Glutamatergic neuron (in vitro differentiated cells): ENCODE data around the gene HPS1. TPM values are rescaled to one million over a fixed set of nuclear protein-coding genes. Genes with fewer than 3 reads are reported as not detected.

Experiments
- DNase-seq: peaks from one replicate; pipeline ENCODE4 v3.0.0; 2022
- H3K27ac Mint-ChIP-seq: one replicate; pipeline ENCODE4 v1.8.0; 2020; ENCODE audit warnings: mild to moderate bottlenecking, mixed read lengths, inconsistent platforms; ENCODE audit not compliant: unreplicated experiment
- H3K27me3 Mint-ChIP-seq: one replicate; pipeline ENCODE4 v1.8.0; 2020; ENCODE audit warnings: mild to moderate bottlenecking, moderate library complexity, mixed read lengths, inconsistent platforms; ENCODE audit not compliant: unreplicated experiment
- H3K36me3 Mint-ChIP-seq: one replicate; pipeline ENCODE4 v1.8.0; 2020; ENCODE audit warnings: mild to moderate bottlenecking, mixed read lengths, inconsistent platforms; ENCODE audit not compliant: unreplicated experiment
- H3K4me1 Mint-ChIP-seq: one replicate; pipeline ENCODE4 v1.8.0; 2020; ENCODE audit warnings: mild to moderate bottlenecking, low read depth, mixed read lengths, inconsistent platforms; ENCODE audit not compliant: unreplicated experiment
- H3K4me3 Mint-ChIP-seq: one replicate; pipeline ENCODE4 v1.8.0; 2020; ENCODE audit warnings: mild to moderate bottlenecking, mixed read lengths, inconsistent platforms; ENCODE audit not compliant: unreplicated experiment
- H3K9me3 Mint-ChIP-seq: one replicate; pipeline ENCODE4 v1.8.0; 2020; ENCODE audit warnings: mild to moderate bottlenecking, moderate library complexity, mixed read lengths, inconsistent platforms; ENCODE audit not compliant: unreplicated experiment
- CTCF ChIP-seq: fragments of 200-600 bp; sonication (generic); IDR thresholded peaks from one replicate; pipeline ENCODE4 v1.5.0; 2021; ENCODE audit not compliant: partially characterized antibody, unreplicated experiment
- total RNA-seq: library from RNA; stranded (reverse); fragmentation: NEBNext Ultra II Directional; extraction: Animal tissue kit (Norgen Biotek cat#: 25700); gene quantifications from one replicate; pipeline ENCODE4 v1.2.1, GENCODE V29; 2021; ENCODE audit not compliant: unreplicated experiment

HPS1 gene
- total RNA-seq, 1 donor from 2014 or later, result 34.4 TPM

DNA sequence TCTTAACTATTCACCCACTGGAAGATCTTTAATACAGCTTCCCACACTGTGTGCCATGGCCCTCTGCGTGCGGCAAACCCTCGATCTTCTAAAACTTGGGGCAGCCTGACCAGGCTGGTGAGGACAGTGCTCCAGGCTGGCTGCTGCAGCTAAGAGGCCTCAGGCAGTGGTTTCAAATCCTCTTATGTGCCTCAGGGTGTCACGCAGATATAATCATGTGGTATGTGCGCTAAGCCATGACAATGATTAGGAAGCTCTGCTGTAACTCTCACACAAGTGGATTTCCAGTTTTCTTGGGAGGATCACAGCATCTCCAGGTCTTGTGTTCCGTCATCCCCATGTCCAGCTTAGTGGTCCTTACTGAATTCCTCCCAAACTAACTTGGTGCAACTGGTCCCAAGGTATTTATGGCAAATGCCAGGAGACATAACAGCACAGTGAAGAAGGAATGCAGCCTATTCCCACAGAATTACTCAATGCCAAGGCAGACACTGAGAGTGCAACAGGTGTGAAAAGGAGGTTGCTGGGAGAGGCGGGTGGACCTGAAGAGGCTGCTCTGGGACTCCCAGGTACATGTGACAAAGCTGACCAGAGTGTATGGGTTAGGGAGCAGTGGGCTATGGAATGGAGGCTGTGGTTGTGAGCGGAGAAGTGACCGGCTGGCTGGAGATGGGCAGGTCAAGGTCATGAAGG, 2.3 kb downstream of the HPS1 start:
- peaks cover 2% of the 10 kb centered on the region for H3K9me3 Mint-ChIP-seq
- TF ChIP-seq CTCF, result no peak
- H3K4me1 Mint-ChIP-seq, result peaks cover 11% of the 10 kb centered on the region
- H3K27ac Mint-ChIP-seq, result peak overlapping the region; percentile 3
- DNase-seq, result no peak
- H3K27me3 Mint-ChIP-seq, result no peaks in the 10 kb centered on the region
- H3K4me3 Mint-ChIP-seq, result no peak overlapping the region
- peaks cover 7% of the 10 kb centered on the region for H3K36me3 Mint-ChIP-seq

- H3K36me3 Mint-ChIP-seq, result peaks cover 21% of the 10 kb centered on the region
- no peaks in the 10 kb centered on the region for H3K4me1 Mint-ChIP-seq
- no peak for TF ChIP-seq CTCF
- no peaks in the 10 kb centered on the region for H3K27me3 Mint-ChIP-seq
- no peak for DNase-seq
- no peak overlapping the region for H3K4me3 Mint-ChIP-seq
- peaks cover 2% of the 10 kb centered on the region for H3K9me3 Mint-ChIP-seq
- no peak overlapping the region for H3K27ac Mint-ChIP-seq
These were observed 8.0 kb downstream of the HPS1 start for GRCh38 chr10:98438715-98439114.

GRCh38 chr10:98436704-98437103, 10.0 kb downstream of the HPS1 start:
- DNase-seq, result no peak
- no peaks in the 10 kb centered on the region for H3K4me1 Mint-ChIP-seq
- no peak overlapping the region for H3K4me3 Mint-ChIP-seq
- H3K36me3 Mint-ChIP-seq, result peaks cover 33% of the 10 kb centered on the region
- no peak for TF ChIP-seq CTCF
- H3K27ac Mint-ChIP-seq, result no peak overlapping the region
- no peaks in the 10 kb centered on the region for H3K27me3 Mint-ChIP-seq
- peaks cover 2% of the 10 kb centered on the region for H3K9me3 Mint-ChIP-seq

DNA sequence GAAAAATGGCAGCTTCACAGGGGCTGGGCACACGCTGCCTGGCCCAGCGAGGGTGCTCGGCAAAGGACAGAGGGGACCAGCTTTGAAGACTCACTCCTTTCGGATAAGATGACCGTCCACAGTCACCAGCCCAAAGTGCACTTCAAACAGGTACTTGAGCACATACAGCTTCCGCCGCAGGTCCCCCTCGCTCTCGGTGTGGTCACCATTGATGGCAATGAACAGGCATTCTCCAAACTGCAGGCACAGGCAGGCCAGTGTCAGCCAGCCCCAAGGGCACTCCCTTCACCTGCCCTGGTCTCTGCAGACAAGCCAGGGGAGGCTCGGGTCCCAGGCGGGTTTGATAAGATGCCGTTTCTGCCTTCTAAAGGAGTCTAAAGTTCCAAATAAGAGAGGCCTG, 11.6 kb downstream of the HPS1 start:
- no peak overlapping the region for H3K4me3 Mint-ChIP-seq
- no peaks in the 10 kb centered on the region for H3K4me1 Mint-ChIP-seq
- peaks cover 2% of the 10 kb centered on the region for H3K9me3 Mint-ChIP-seq
- no peak for DNase-seq
- H3K36me3 Mint-ChIP-seq, result peaks cover 45% of the 10 kb centered on the region
- TF ChIP-seq CTCF, result no peak
- no peak overlapping the region for H3K27ac Mint-ChIP-seq
- H3K27me3 Mint-ChIP-seq, result no peaks in the 10 kb centered on the region

DNA sequence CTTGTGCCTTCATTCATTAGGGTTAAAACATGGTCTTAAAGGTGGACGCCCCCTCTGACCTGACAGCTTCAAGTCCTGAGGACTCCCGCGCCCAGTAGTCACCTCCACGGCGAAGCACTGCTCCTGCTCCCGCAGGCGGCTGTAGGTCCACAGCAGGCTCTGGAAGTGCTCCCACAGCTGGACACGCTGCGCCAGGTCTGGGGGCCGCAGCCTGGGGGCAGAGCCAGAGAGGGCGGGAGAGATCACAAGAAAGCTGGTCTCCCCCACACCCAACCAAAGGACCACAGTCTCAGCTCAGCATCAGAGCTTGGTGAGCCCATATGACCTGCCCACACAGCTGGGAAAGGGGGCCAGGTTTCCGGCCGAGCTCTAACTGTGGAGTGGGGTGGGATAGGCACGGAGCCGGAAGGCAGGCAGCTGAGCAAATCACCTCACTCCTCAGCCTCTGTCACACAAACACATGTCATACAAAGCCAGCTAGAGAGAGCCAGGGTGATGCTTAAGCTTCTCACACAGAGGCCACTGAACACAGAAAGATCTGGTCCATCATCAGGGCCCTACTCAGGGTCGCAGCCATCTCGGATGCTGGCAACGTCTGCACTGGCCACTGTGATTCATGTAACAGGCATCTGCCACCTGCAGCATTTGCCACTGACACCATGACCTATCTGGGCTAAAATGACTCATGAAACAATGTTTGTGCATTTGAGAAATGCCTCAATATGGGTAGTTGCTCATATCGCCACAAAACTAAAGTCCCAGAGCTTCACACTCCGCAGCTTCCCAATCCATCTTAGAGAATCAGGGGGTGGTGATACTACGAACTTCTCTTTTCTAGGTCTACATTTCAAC, 12.6 kb downstream of the HPS1 start:
- no peak overlapping the region for H3K4me3 Mint-ChIP-seq
- H3K4me1 Mint-ChIP-seq, result no peaks in the 10 kb centered on the region
- no peak for TF ChIP-seq CTCF
- H3K27me3 Mint-ChIP-seq, result no peaks in the 10 kb centered on the region
- H3K9me3 Mint-ChIP-seq, result peaks cover 2% of the 10 kb centered on the region
- peaks cover 35% of the 10 kb centered on the region for H3K36me3 Mint-ChIP-seq
- no peak overlapping the region for H3K27ac Mint-ChIP-seq
- DNase-seq, result no peak
